Muscle of back (tissue), 13 donors: ENCODE results near the gene GXYLT2. TPM values are rescaled to one million over a fixed set of nuclear protein-coding genes. Genes with fewer than 3 reads are reported as not detected.
A peak's percentile ranks its signal among the peaks of the same experiment; 100 is the strongest.

Source experiments
- DNase-seq, 3 donors: peaks; one replicate each; pipeline versions ENCODE4 v3.0.0 to v3.0.0-alpha.2; 2013
- long read RNA-seq, 9 donors: transcript quantifications; one replicate each; lab custom pipeline, GENCODE V29; 2026
- polyA plus RNA-seq, 10 donors: library from polyadenylated mRNA; unstranded; fragments of 120-200 nt; gene quantifications; one replicate each; pipeline ENCODE4 v1.2.1, GENCODE V29; 2013; ENCODE audit not compliant: insufficient read length in 10 of 10

GXYLT2 gene
- 10 to 100 TPM; 24.4 to 43.6 (median 34.2) TPM for polyA plus RNA-seq
- long read RNA-seq, donor 1, transcript GXYLT2-201 (7 exons, 3,260 nt), result major isoform, 6 of 40 reads
- long read RNA-seq, donor 1, partial matches to known transcripts, result 33 of 40 reads
- long read RNA-seq, donor 1, other reads (novel, unspliced or antisense), result 0 of 40 reads
- long read RNA-seq, donor 2, partial matches to known transcripts, result 12 of 15 reads
- long read RNA-seq, donor 2, other reads (novel, unspliced or antisense), result 0 of 15 reads
- long read RNA-seq, donor 3, result 0 reads
- long read RNA-seq, donor 4, transcript GXYLT2-201 (7 exons, 3,260 nt), result major isoform, 7 of 12 reads
- long read RNA-seq, donor 4, partial matches to known transcripts, result 5 of 12 reads
- long read RNA-seq, donor 4, other reads (novel, unspliced or antisense), result 0 of 12 reads
- long read RNA-seq, donor 5, transcript GXYLT2-201 (7 exons, 3,260 nt), result major isoform, 7 of 7 reads
- long read RNA-seq, donor 5, partial matches to known transcripts, result 0 of 7 reads
- long read RNA-seq, donor 5, other reads (novel, unspliced or antisense), result 0 of 7 reads
- long read RNA-seq, donor 6, transcript GXYLT2-201 (7 exons, 3,260 nt), result major isoform, 8 of 8 reads
- long read RNA-seq, donor 6, partial matches to known transcripts, result 0 of 8 reads
- long read RNA-seq, donor 6, other reads (novel, unspliced or antisense), result 0 of 8 reads
- long read RNA-seq, donor 7, partial matches to known transcripts, result 0 of 2 reads
- long read RNA-seq, donor 7, other reads (novel, unspliced or antisense), result 0 of 2 reads
- long read RNA-seq, donor 8, partial matches to known transcripts, result 12 of 14 reads
- long read RNA-seq, donor 8, other reads (novel, unspliced or antisense), result 0 of 14 reads
- long read RNA-seq, donor 9, partial matches to known transcripts, result 0 of 1 reads
- long read RNA-seq, donor 9, other reads (novel, unspliced or antisense), result 0 of 1 reads

DNA sequence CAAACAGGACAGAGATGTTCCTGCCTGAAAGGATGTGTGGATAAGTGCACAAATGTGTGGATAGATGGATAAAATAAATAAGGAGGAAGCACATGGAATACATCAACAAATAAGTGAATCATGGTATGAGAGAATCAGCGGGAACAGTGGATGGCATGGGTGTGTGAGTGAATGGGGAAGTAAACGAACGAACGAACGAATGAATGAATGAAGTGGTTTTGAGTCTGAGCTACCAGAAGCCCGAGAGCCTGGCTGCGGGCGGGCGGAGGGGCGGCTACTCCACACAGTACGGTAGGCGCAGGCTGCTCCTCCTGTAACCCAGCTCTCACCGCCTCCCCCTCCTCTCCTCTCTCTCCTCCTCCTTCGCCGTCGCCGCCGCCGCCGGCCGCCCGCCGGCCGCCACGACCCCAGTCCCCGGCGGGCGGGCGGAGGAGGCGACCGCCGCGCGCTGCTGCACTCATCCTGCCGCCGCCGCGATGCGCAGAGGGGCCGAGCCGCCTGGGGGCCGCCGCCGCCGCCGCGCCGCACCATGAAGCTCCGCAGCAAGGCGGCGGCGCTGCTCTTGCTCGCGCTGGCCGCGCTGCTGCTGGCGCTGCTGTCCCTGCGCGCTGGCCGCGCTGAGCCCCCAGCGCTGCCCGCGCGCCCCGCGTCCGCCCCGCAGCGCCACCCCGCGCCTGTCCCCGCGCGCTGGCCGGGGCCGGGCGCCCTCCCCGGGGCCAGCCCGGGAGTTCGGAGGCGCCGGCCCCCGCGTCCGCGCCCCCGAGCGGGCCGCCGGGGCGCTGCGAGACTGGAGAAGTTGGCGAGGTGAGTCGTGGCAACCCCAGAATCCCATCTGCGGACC is at the start of gene GXYLT2:
Gene GXYLT2 (plus strand): TSS at position 342 of the 841 bp plus-strand sequence. CDS start 188 bp downstream, at position 530.
- peak; percentile 78 to 94 (median 83) for DNase-seq

- DNase-seq, result no peak
Measured at GRCh38 chr3:72839057-72839456, 48.8 kb upstream of the GXYLT2 start.

DNA sequence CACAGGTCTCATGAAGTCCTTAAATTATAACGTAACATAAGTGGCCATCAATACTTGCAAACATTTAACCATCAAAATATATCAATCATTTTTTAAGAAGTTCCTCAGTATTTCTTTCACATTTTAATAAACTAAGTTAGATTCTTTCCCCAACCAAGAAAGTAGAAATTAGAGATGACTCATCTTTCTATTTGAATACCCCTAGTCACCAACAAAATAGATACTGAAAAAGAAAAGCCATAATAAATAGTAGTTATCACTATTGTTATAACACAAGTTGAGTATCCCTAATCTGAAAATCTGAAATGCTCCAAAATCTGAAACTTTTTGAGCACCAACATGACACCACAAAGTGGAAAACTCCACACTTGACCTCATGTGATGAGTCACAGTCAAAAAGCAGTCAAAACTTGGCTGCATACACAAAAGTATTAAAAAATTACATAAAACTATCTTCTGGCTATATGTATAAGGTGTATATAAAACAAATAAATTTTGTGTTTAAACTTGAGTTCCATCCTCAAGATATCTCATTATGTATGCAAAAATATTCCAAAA is 43.3 kb upstream of the GXYLT2 start:
- no peak for DNase-seq

DNA sequence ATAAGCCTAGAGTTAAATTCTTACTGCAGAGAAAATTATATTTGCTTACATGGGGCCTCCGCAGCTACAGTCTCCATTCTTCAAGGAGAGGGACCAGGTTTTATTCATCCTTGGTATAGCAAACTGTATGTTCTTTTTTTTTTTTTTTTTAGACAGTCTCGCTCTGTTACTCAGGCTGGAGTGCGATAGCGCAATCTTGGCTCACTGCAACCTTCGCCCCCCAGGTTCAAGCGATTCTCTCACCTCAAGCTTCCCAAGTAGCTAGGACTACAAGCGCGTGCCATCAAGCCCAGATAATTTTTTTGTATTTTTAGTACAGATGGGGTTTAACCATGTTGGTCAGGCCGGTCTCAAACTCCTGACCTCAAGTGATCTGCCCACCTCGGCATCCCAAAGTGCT is 41.7 kb upstream of the GXYLT2 start:
- DNase-seq, result no peak

GRCh38 chr3:72847282-72847681 is 40.6 kb upstream of the GXYLT2 start:
- no peak for DNase-seq

DNA sequence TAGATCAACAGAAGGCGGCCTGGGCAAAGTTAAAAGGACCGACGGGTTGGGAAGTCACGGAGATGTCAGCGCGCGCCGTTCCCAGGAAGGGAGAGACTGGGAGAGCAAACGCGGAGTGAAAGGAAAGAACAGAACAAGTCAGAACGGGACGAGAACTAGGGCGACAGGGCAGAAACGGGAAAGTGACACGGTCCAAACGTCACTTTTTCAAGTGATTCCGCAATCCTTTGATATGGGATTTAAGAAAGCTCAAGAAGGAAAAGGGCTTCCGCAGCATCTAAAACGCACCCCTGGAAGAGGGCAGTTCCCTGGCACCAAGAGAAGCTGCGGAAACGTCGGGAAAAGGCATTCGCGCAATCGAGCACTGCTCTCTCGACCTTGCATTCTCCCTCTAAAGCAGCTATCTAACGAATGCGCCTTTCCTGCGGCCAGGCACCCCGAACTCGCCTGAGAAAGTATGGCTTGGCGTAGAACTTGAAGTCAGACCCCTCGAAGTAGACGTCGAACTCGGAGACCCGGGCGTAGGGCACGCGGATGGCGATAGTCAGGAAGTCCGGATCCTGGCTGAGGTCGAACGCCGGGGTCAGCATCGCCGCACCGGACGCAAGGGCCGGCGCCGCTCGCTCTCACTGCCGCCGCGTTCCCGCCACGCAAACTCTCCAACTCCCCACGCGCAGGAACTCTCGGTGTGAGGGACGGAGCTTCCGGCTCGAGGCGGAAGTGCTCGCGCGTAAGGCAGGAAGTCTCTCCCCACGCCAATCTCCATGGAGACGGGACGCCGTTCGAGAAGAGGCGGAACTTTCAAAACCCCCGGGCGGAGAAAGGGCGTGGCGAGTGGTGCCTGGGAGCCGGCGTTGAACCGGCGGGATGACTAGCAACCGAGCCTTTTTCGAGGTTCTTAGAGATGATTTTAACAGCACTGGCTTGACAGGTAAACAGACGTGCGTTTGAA is 39.8 kb upstream of the GXYLT2 start, which contains the start of gene SHQ1:
Gene SHQ1 (minus strand): TSS at position 695 of the 952 bp plus-strand sequence. CDS start 105 bp downstream, at position 590.
- DNase-seq, result peak; percentile 96 to 98 (median 97)

DNA sequence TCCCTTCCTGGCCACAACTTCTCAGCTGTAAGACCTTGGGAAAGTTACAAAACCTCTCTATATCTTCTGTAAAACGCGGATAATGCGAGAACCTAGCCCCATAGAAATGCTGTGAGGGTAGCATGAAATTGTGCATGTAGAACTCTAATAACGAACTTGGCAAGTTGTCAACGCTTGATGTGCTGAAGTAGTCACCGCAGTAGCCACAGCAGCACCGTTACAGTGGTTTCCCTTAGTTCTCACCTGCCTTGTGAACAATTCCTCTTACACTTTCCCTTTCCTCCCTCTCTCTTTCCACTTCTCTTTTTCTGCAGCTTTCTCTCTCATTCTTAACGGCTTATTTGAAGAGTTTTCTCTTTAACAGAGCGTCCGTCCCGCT is 39.2 kb upstream of the GXYLT2 start:
- DNase-seq, result no peak

DNA sequence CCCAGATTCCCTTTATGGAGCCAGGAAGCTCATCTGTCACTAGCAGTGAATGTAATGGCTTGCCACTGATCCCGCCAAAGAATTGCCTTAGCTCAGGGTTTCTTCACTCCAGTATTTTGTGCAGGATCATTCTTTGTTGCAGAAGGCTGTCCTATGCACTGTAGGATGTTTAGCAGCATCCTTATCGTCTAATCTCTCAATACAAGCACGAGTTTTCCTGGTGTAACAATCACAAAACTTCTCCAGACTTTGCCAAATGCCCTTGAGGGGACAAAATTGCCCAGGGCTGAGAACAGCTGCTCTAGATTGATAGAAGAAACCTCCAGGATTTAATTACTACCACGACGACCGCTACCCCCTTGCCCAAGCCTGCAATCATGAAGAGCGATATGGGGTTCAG is 32.8 kb upstream of the GXYLT2 start:
- no peak for DNase-seq

- DNase-seq, result no peak
Measured at GRCh38 chr3:72860053-72860452, 27.8 kb upstream of the GXYLT2 start.

- DNase-seq, result no peak
Measured at GRCh38 chr3:72860846-72861245, 27.0 kb upstream of the GXYLT2 start.

DNA sequence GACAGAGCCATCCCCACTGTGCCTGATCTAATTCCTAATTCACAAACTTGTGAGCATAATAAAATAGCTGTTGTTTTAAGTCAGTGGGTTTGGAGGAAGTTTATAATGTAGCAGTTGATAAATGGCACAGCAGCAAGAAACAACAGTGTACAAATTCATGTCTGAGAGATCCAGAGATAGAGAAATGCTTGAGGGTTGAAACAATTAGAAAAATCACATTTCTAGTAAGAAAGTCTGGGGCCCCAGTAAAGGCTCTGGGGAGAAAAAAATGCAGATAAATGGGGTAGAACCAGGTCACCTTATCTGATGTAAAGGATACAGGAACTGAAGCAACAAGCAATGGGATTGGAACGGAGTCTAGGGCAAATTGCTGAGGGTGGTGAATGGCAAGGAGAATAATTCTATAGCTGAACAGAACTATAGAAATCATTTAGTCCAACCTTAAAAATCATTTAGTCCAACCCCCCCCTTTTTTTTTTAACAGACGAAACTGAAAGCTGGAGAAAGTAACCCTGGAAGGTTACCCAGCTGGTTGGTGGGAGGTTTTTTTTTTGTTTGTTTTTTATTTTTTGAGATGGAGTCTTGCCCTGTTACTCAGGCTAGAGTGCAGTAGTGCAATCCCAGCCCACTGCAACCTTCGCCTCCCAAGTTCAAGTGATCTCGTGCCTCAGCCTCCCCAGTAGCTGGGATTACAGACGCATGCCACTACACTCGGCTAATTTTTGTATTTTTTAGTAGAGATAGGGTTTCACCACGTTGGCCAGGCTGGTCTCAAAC is 25.3 kb upstream of the GXYLT2 start:
- DNase-seq, result no peak

DNA sequence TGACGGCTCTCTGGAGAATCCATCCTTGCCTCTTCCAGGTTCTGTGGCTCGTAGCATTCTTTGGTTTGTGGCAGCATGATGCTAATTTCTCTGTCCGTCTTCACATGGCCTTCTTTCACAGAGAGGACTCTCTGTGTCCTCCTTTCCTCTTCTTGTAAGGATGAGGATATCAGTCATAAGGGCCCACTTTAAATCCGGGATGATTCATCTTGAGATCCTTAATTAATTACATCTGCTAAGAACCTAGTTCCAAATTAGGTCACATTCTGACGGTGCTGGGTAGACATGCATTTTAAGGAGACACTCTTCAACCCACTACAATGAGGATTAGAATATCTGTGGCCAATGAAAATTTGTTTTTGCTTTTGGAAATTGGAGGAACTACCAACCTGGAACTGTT is 15.7 kb upstream of the GXYLT2 start:
- DNase-seq, result peak in 1 of 3 donors; percentile 77

DNA sequence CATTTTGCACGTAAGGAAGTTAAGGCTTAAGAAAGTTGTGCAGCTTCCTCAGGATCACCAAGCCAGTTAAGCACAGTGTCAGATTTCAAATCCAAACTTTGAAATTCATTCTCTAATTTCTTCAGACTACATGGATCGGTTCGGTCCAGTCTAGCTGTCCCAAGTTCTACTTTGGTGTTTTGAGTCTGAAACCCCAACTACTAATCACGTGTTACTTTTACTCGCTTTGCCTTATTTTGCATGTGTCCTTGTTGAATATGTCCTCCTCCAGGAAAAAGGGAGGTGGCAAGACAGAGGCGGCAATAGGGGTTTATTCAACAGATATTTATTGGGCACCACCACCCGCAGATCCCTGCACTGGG is 522 bp upstream of the GXYLT2 start:
- peak in 2 of 3 donors; percentile 29 to 33 for DNase-seq

- peak; percentile 39 to 79 (median 49) for DNase-seq
Measured at GRCh38 chr3:72888546-72889309, 882 bp downstream of the GXYLT2 start.

GRCh38 chr3:72889310-72890165 is 1.7 kb downstream of the GXYLT2 start:
- DNase-seq, result peak in 1 of 3 donors; percentile 54

GRCh38 chr3:72890166-72890925 is 2.5 kb downstream of the GXYLT2 start:
- peak in 1 of 3 donors; percentile 61 for DNase-seq
